ENCODE results near the gene CXCL6.

- no peak for TF ChIP-seq CTCF (IDR thresholded peaks at IDR 0.05; ENCODE audit: insufficient read depth, low read depth, low read length)
- TF ChIP-seq EZH2 (IDR thresholded peaks at IDR 0.05; ENCODE audit: insufficient read depth, low read length), result no peak
Measured at GRCh38 chr4:73839715-73840114, 3.2 kb downstream of the CXCL6 start.

All from astrocyte (in vitro differentiated cells and primary cell).